Loucy (cell line): ENCODE data around the gene CD2AP.

ENCODE experiments used
- H2AFZ ChIP-seq: fragments of 200-600 bp; sonication (generic); 2 replicates; pipeline ENCODE4 v1.6.0; 2016; ENCODE audit warnings: antibody characterized with exemption, mild to moderate bottlenecking, low read length, moderate library complexity
- H3F3A ChIP-seq: fragments of 200-600 bp; 2 replicates; pipeline ENCODE4 v1.6.0; 2016; ENCODE audit warnings: antibody characterized with exemption, low read depth, mild to moderate bottlenecking
- H3K27me3 ChIP-seq: fragments of 200-600 bp; sonication (generic); 2 replicates; pipeline ENCODE4 v1.6.1; 2014; ENCODE audit warnings: low read length, mild to moderate bottlenecking; ENCODE audit not compliant: insufficient read depth, poor library complexity, severe bottlenecking
- H3K36me3 ChIP-seq: fragments of 200-600 bp; sonication (generic); 2 replicates; pipeline ENCODE4 v1.6.1; 2016; ENCODE audit warnings: low read length; ENCODE audit not compliant: insufficient read depth
- H3K4me1 ChIP-seq: fragments of 200-600 bp; sonication (generic); 2 replicates; pipeline ENCODE4 v1.5.1; 2014; ENCODE audit warnings: low read length, mild to moderate bottlenecking; ENCODE audit not compliant: insufficient read depth, poor library complexity, severe bottlenecking
- H3K4me2 ChIP-seq: fragments of 200-600 bp; sonication (generic); 2 replicates; pipeline ENCODE4 v1.6.0; 2014; ENCODE audit warnings: antibody characterized with exemption, low read length, low read depth, mild to moderate bottlenecking; ENCODE audit not compliant: poor library complexity, severe bottlenecking
- H3K4me3 ChIP-seq: fragments of 200-600 bp; sonication (generic); 2 replicates; pipeline ENCODE4 v1.5.1; 2014; ENCODE audit warnings: low read length, mild to moderate bottlenecking, mixed read lengths; ENCODE audit not compliant: poor library complexity, severe bottlenecking
- H3K79me2 ChIP-seq: fragments of 200-600 bp; sonication (generic); 2 replicates; pipeline ENCODE4 v1.6.1; 2014; ENCODE audit warnings: low read length; ENCODE audit not compliant: insufficient read depth
- H3K9ac ChIP-seq: fragments of 200-600 bp; sonication (generic); 2 replicates; pipeline ENCODE4 v1.6.0; 2014; ENCODE audit warnings: mild to moderate bottlenecking, low read depth, low read length, moderate library complexity; ENCODE audit not compliant: poor library complexity, severe bottlenecking
- H3K9me2 ChIP-seq: fragments of 200-600 bp; sonication (generic); replicated peaks from 2 replicates; pipeline ENCODE4 v1.6.1; 2016; ENCODE audit warnings: low read depth, low read length, mixed read lengths
- H3K9me3 ChIP-seq: fragments of 200-600 bp; sonication (generic); 2 replicates; pipeline ENCODE4 v1.6.1; 2014; ENCODE audit warnings: mild to moderate bottlenecking, antibody characterized with exemption, low read length, low read depth; ENCODE audit not compliant: insufficient read depth
- H4K20me1 ChIP-seq: fragments of 200-600 bp; sonication (generic); 2 replicates; pipeline ENCODE4 v1.6.0; 2014; ENCODE audit warnings: antibody characterized with exemption, low read length, mild to moderate bottlenecking; ENCODE audit not compliant: insufficient read depth, poor library complexity, severe bottlenecking
- CTCF ChIP-seq: fragments of 200-600 bp; sonication (generic); conservative IDR thresholded peaks from 2 replicates; pipeline ENCODE4 v1.5.1; 2014; ENCODE audit warnings: mild to moderate bottlenecking, antibody characterized with exemption, low read length
- EZH2phosphoT487 ChIP-seq: fragments of 200-600 bp; IDR thresholded peaks from 2 replicates; pipeline ENCODE4 v1.6.1; 2018; ENCODE audit warnings: antibody characterized with exemption, mild to moderate bottlenecking, moderate library complexity, borderline replicate concordance

The CD2AP gene

GRCh38 chr6:47654255-47654654, 176.7 kb downstream of the CD2AP start:
- Histone ChIP-seq H3K36me3 (no peaks in the 10 kb centered on the region), H3K4me1 (peaks cover 18% of the 10 kb centered on the region), H3K27me3 (no peaks in the 10 kb centered on the region), H2AFZ (no peak overlapping the region), H3K9me2 (no peaks in the 10 kb centered on the region), H3K4me3 (no peak overlapping the region), H3F3A (no peaks in the 10 kb centered on the region), H3K9me3 (no peaks in the 10 kb centered on the region), H3K9ac (no peak overlapping the region), H4K20me1 (no peaks in the 10 kb centered on the region), H3K4me2 (no peak overlapping the region), H3K79me2 (no peaks in the 10 kb centered on the region)
- TF ChIP-seq CTCF (no peak), EZH2phosphoT487 (no peak)

GRCh38 chr6:47655719-47656595, 178.4 kb downstream of the CD2AP start:
- Histone ChIP-seq H3K4me3 (no peak overlapping the region), H3K79me2 (no peaks in the 10 kb centered on the region), H4K20me1 (no peaks in the 10 kb centered on the region), H3K27me3 (no peaks in the 10 kb centered on the region), H3K4me1 (peaks cover 8% of the 10 kb centered on the region), H3F3A (no peaks in the 10 kb centered on the region), H3K36me3 (no peaks in the 10 kb centered on the region), H3K9me2 (no peaks in the 10 kb centered on the region), H2AFZ (no peak overlapping the region), H3K9ac (no peak overlapping the region), H3K9me3 (no peaks in the 10 kb centered on the region), H3K4me2 (no peak overlapping the region)
- TF ChIP-seq CTCF (no peak), EZH2phosphoT487 (no peak)

- no peak overlapping the region for H3K9ac ChIP-seq
- no peaks in the 10 kb centered on the region for H3K4me1 ChIP-seq
- no peaks in the 10 kb centered on the region for H3K9me2 ChIP-seq
- H3K4me2 ChIP-seq = no peak overlapping the region
- H3K9me3 ChIP-seq = no peaks in the 10 kb centered on the region
- H3K27me3 ChIP-seq = no peaks in the 10 kb centered on the region
- H4K20me1 ChIP-seq = no peaks in the 10 kb centered on the region
- H2AFZ ChIP-seq = no peak overlapping the region
- no peaks in the 10 kb centered on the region for H3K36me3 ChIP-seq
- TF ChIP-seq CTCF = no peak
- TF ChIP-seq EZH2phosphoT487 = no peak
- no peak overlapping the region for H3K4me3 ChIP-seq
- no peaks in the 10 kb centered on the region for H3F3A ChIP-seq
- H3K79me2 ChIP-seq = no peaks in the 10 kb centered on the region
Measured at GRCh38 chr6:47661960-47662359, 184.4 kb downstream of the CD2AP start.
